CD1c-positive myeloid dendritic cell (primary cell): ENCODE results near the gene IFTAP.

Experiments used
- DNase-seq: peaks from one replicate; pipeline ENCODE4 v3.0.0-alpha.2; 2016; ENCODE audit errors: extremely low spot score

Gene IFTAP

DNA sequence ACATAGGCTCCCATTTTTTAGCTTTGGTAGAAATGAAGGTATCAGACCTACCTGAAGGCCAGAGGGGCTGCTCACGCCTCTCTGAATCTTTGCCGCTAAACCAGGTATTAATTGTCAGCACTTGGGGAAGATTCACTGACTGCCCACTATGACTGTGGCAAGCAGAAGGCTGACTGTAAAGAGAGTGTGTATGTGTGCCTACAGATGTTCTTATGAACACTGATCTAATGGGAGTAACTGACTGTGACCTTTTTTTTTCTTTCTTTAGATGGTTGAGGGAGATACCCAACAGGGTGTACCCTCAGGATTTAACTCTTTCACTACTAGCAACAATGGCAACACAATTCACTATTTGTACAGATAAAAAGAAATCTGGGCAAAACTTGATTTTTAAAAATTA, 3.7 kb downstream of the IFTAP start, which contains the start of gene RAG2:
Gene RAG2, minus strand, starts transcription at position 186 of the 400 bp plus-strand sequence. CDS start 4,068 bp downstream, outside the sequence.
- DNase-seq = no peak

DNA sequence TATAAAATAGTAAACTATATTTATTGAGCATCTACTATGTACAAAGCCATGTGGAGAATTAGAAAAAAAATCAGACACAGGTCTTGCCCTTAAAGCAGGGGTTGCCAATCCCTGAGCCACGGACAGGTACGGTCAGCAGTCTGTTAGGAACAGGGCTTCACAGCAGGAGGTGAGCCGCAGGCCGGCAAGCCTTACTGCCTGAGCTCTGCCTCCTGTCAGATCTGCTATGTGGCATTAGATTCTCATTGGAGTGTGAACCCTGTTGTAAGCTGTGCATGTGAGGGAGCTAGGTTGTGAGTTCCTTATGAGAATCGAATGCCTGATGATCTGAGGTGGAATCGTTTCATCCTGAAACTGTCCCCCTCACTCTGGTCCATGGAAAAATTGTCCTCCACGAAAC, 5.9 kb downstream of the IFTAP start:
- DNase-seq = no peak

DNA sequence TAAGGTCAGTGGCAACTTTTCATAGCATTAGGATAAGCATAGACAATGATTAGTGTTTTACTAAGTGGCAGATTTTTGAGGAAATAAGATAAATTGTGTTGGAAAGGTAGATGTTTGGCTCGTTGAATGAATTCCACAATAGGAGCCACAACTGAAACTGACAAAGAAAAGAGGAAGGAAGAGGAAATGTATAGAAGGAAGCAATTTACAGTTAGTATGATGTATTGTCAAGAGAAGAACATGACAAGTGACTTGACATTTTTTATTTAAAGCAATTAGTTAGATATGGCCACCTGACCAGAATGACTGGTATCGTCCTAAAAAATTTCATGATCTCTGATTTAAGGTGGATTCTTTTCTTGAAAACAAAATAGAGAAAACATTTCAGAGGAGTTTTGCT, 6.9 kb downstream of the IFTAP start:
- DNase-seq = no peak

DNA sequence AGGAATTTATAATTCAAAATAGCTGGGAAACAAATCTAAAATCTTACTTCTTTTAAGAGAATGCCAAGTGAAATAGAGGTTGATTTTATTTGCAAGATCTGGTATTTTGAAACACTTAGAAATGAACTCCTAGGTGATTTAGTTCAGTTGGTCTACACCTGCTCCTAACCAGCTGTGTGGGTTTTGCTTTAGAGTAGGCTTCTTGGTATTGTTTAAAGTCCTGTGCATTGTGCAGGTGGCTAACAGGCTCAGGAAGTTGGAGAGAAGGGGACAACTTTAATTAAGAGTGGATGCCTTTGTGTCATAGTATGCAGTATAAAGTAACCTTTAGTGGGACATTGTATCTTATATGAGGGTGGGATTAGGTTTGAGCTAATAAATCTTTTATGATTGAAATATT, 7.8 kb downstream of the IFTAP start:
- DNase-seq = no peak

- no peak for DNase-seq
Observed at GRCh38 chr11:36605221-36606216, 11.2 kb downstream of the IFTAP start.

DNA sequence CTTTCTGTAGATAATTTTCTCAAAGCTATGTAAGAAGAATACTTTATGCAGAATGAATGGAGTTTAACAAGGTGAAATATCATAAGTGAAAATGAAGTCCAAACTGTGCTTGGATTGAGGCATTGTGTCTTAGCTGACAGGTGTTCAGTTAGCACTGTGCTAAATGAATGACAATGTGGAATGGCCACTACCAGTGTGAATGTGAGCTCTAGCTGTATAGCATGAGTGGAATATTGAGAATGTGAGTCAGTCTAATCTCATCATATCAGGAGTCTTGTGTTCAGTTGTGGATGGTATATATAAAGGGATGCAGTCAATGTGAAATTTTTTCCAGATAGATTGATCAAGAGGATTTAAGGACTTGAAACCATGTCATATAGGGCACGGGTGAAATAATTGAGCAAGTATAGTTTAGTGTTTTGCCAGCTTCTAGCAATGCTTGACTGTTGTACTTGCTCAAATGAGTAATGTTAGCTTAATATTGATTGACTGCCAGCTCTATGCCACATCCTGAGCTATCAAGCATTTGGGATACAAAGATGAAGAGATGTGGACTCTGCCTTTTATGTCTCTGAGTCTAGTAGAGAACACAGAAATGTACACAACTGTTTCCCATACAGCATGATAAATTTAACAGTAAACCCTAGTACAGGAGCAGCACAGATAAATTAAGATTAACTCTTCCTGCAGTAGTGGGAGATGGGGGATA, 14.3 kb downstream of the IFTAP start:
- DNase-seq = no peak

- DNase-seq = no peak
Observed at GRCh38 chr11:36609383-36609782, 15.1 kb downstream of the IFTAP start.

DNA sequence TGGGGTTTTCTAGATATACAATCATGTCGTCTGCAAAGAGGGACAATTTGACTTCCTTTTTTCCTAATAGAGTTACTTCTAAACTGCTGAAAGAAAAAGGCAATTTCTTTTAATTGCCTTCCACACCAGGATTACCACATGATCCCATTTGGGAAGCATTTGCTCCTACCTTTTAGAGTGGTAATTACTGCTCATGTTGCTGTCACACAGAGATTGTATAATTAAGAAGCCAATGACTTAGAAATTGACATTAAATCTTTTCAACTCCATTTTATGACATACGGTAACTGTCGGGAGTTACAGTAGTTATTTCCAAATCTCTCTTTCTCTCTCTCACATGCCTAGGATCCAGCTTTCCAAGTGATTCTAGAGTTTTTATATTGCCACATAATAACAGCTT, 21.5 kb downstream of the IFTAP start:
- DNase-seq = no peak

GRCh38 chr11:36617543-36618362, 23.5 kb downstream of the IFTAP start:
- DNase-seq = no peak

GRCh38 chr11:36618363-36619047, 24.2 kb downstream of the IFTAP start:
- DNase-seq = no peak

GRCh38 chr11:36619502-36619901, 25.2 kb downstream of the IFTAP start:
- DNase-seq = no peak

GRCh38 chr11:36620246-36620645, 25.9 kb downstream of the IFTAP start:
- DNase-seq = no peak

DNA sequence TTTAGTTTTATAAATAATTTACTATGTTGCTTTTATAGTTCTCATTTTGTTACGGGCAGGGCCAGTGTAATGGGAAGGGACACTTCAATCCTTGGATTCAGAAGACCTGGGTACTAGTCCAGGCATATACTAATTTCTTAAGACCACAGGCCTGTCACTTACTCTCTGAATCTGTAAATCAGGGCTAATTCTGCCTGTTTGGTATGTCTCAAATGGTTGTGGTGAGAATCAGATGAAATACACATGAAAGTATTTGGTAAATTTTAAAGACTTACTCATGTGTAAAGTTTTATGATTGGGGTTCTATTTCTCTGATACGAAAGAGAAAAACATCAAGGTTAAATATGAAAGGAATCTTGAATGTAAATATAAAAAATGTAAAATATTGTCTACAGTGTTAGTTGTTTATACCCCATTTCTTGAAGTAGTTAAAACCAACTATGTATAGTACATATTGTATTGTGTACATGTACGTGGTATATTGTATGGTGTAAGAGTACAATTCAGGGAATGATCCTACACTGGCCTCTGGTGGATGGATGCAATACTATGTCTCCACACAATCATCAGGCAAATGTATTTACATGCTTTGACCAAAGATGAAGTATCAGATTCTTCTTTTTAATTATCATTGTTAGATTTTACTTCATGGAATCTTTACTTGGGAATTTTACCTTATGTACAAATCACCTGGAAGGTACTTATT, 28.3 kb downstream of the IFTAP start:
- no peak for DNase-seq

- no peak for DNase-seq
Observed at GRCh38 chr11:36623494-36623893, 29.2 kb downstream of the IFTAP start.

GRCh38 chr11:36627006-36627405, 32.7 kb downstream of the IFTAP start:
- no peak for DNase-seq

GRCh38 chr11:36627471-36627870, 33.2 kb downstream of the IFTAP start:
- no peak for DNase-seq

- DNase-seq = no peak
Observed at GRCh38 chr11:36628141-36628540, 33.8 kb downstream of the IFTAP start.

DNA sequence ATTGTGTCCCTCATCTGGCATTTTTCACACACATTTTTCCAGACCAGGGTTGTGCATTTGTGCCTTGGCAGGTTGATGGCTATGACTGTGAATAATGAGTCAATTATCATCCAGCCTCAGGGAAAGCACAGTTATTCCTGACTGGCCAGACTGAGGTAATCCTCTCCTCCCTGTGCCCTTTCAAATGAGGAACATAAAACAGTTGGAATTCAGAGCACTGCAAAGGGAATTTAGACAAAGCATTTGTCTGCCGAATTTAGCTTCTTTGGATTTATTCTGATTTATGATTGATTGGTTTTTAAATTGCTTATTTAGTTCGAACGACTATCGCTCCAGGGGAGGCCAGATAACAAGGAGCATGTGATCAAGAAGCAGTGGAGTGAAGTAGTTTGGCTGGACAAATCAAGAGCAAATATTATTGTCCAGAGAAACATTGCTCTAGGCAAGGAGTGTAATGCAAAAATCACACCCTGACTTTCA, 34.5 kb downstream of the IFTAP start:
- no peak for DNase-seq

DNA sequence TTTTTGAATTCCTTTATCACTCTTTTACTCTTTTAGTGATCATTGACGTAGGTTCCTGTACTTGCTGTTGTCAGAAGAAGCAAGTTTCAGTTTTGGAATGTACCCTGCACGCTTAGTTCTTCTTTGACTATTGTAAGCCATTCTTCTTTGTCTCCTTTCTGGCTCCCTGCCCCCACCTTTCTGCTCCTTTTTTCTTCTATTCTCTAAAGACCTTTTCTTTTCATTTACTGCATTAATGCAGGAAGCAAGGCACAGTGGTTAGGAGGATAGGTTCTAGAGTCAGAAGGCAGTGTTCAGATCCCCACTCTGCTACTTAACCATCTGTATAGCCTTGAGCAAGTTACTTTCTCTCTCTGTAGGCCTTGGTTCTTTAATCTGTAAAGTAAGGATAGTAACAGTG, 37.5 kb downstream of the IFTAP start:
- DNase-seq = no peak

DNA sequence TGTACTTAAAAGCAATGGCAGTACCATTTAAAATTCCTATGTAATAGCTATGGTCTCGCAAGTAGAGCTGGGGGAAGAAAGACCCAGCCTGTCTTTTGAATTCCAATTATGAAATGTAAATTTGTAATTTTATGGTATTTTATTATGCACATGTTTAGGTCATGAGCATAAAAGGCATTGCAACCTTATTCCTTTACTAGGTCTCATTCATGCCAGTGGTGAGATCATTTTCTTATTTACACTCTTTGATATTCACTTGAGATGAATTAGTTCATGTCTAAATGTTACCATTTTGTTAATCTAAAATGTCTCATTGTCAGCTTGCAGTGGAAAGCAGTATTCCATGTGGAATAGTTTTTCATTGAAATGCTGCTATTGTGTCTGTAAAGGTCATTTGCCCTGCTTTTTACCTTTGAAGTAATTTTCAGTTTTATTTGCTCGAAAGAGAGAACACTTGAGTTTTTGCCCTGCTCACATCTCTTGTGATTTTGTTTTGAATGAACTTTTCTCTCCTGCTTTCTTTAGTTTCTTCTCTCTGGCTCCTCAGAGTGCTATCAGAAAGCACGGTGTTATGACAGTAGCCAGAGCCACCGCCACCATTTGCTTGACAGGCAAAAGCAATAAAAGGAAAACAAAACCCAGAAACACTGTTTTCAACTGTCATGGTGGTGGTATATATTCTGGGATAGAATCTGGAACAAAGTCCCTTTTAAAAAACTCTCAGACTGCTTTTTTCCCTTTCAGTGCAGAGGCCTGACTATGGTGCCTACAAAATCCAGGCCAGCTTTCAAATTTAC, 41.0 kb downstream of the IFTAP start:
- no peak for DNase-seq
